Activated T-cell treated with anti-CD3 and anti-CD28 coated beads, Interleukin-2, amount 50 U/mL, for 72 hours (primary cell): ENCODE measurements around the gene NMT2. TPM values are rescaled to one million over a fixed set of nuclear protein-coding genes. Genes with fewer than 3 reads are reported as not detected.
"Not testable (repeated sequence)": the region's sequence is repeated elsewhere in the genome, so short reads cannot be mapped to it uniquely, and the experiment has no call there.

ENCODE experiments used
- ATAC-seq, 2 donors: fragments of 150-1000 bp; cut with Tn5 transposase; replicated peaks in 1 of 2; 2 replicates each; pipeline ENCODE4 v1.10.0; 2021; ENCODE audit warnings: moderate library complexity in 2 of 2, mild to moderate bottlenecking in 1 of 2
- DNase-seq, 2 donors: peaks; one replicate each; pipeline ENCODE4 v3.0.0; 2021 to 2022; ENCODE audit warnings: mixed read lengths in 1 of 2
- H3K27ac Mint-ChIP-seq: one replicate; pipeline ENCODE4 v1.8.0; 2022; ENCODE audit warnings: mild to moderate bottlenecking, moderate library complexity, mixed read lengths
- H3K27me3 Mint-ChIP-seq: one replicate; pipeline ENCODE4 v1.8.0; 2022; ENCODE audit warnings: low read depth, mixed read lengths
- H3K36me3 Mint-ChIP-seq, 2 donors: one replicate each; pipeline ENCODE4 v1.8.0; 2022; ENCODE audit warnings: mixed read lengths in 2 of 2, mild to moderate bottlenecking in 1 of 2; ENCODE audit not compliant: insufficient read depth in 2 of 2
- H3K4me1 Mint-ChIP-seq: one replicate; pipeline ENCODE4 v1.8.0; 2022; ENCODE audit warnings: low read depth, mixed read lengths
- H3K4me3 Mint-ChIP-seq, 2 donors: one replicate each; pipeline ENCODE4 v1.8.0; 2022; ENCODE audit warnings: mild to moderate bottlenecking in 2 of 2, mixed read lengths in 2 of 2, moderate library complexity in 2 of 2
- H3K9me3 Mint-ChIP-seq, 2 donors: one replicate each; pipeline ENCODE4 v1.8.0; 2022; ENCODE audit warnings: mixed read lengths in 2 of 2
- total RNA-seq, 2 donors: library from RNA; stranded (reverse); gene quantifications; one replicate each; pipeline ENCODE4 v1.2.3, GENCODE V29; 2022

The NMT2 gene
- total RNA-seq: 10 to 100 TPM; 24.4 to 35.2 TPM

GRCh38 chr10:15168291-15168785 lies at the start of gene NMT2:
Gene NMT2, minus strand, starts transcription at chr10:15168693. Its CDS starts 81 bp downstream, at chr10:15168612.
- peaks cover 69% of the 10 kb centered on the region for H3K4me1 Mint-ChIP-seq
- peak; percentile 80 to 81 for ATAC-seq
- H3K9me3 Mint-ChIP-seq: no peaks in the 10 kb centered on the region
- peak within 1 kb of the TSS; percentile 95 for H3K27ac Mint-ChIP-seq
- H3K27me3 Mint-ChIP-seq: no peaks in the 10 kb centered on the region
- peak within 1 kb of the TSS; percentile 97 to 100 for H3K4me3 Mint-ChIP-seq
- H3K36me3 Mint-ChIP-seq: peaks cover 4 to 5% of the 10 kb centered on the region in 2 donors
- DNase-seq: peak in 1 of 2 donors; percentile 88

- ATAC-seq (no peak), DNase-seq (no peak)
- peaks cover 4% of the 10 kb centered on the region for H3K4me1 Mint-ChIP-seq
- H3K27ac Mint-ChIP-seq: no peak overlapping the region
- H3K9me3 Mint-ChIP-seq: no peaks in the 10 kb centered on the region
- peaks cover 0 to 2% of the 10 kb centered on the region in 2 donors for H3K36me3 Mint-ChIP-seq
- H3K4me3 Mint-ChIP-seq: no peak overlapping the region
- no peaks in the 10 kb centered on the region for H3K27me3 Mint-ChIP-seq
Observed at GRCh38 chr10:15216700-15217099, 48.2 kb upstream of the NMT2 start.

GRCh38 chr10:15214237-15214636 lies 45.7 kb upstream of the NMT2 start:
- Mint-ChIP-seq H3K27ac (no peak overlapping the region), H3K4me1 (peaks cover 29% of the 10 kb centered on the region), H3K27me3 (no peaks in the 10 kb centered on the region), H3K36me3 (peaks cover 0 to 2% of the 10 kb centered on the region in 2 donors), H3K4me3 (no peak overlapping the region), H3K9me3 (no peaks in the 10 kb centered on the region)
- DNase-seq: no peak
- ATAC-seq: no peak

- H3K4me3 Mint-ChIP-seq: no peak overlapping the region
- no peak overlapping the region for H3K27ac Mint-ChIP-seq
- peaks cover 36% of the 10 kb centered on the region for H3K4me1 Mint-ChIP-seq
- DNase-seq: no peak
- ATAC-seq: no peak
- peaks cover 0 to 2% of the 10 kb centered on the region in 2 donors for H3K36me3 Mint-ChIP-seq
- H3K27me3 Mint-ChIP-seq: no peaks in the 10 kb centered on the region
- H3K9me3 Mint-ChIP-seq: no peaks in the 10 kb centered on the region
Observed at GRCh38 chr10:15213461-15213861, 45.0 kb upstream of the NMT2 start.

- peaks cover 54% of the 10 kb centered on the region for H3K4me1 Mint-ChIP-seq
- H3K27me3 Mint-ChIP-seq: no peaks in the 10 kb centered on the region
- no peak overlapping the region for H3K4me3 Mint-ChIP-seq
Observed at GRCh38 chr10:15211464-15211979, 43.0 kb upstream of the NMT2 start.

GRCh38 chr10:15210521-15210920 lies 42.0 kb upstream of the NMT2 start:
- no peak for DNase-seq
- ATAC-seq: no peak
- Mint-ChIP-seq H3K27ac (no peak overlapping the region), H3K9me3 (peaks cover 0 to 1% of the 10 kb centered on the region in 2 donors), H3K27me3 (no peaks in the 10 kb centered on the region), H3K36me3 (peaks cover 0 to 2% of the 10 kb centered on the region in 2 donors), H3K4me1 (peaks cover 56% of the 10 kb centered on the region), H3K4me3 (no peak overlapping the region)

More at GRCh38 chr10:15211464-15211979, 43.0 kb upstream of the NMT2 start:
- H3K9me3 Mint-ChIP-seq: no peaks in the 10 kb centered on the region
- ATAC-seq: no peak
- H3K27ac Mint-ChIP-seq: no peak overlapping the region
- H3K36me3 Mint-ChIP-seq: peaks cover 0 to 2% of the 10 kb centered on the region in 2 donors
- DNase-seq: no peak

- Mint-ChIP-seq H3K4me1 (peaks cover 56% of the 10 kb centered on the region), H3K9me3 (peaks cover 0 to 1% of the 10 kb centered on the region in 2 donors), H3K27ac (no peak overlapping the region), H3K4me3 (peak overlapping the region; percentile 6 to 24), H3K36me3 (peaks cover 0 to 2% of the 10 kb centered on the region in 2 donors), H3K27me3 (no peaks in the 10 kb centered on the region)
- peak; percentile 71 to 78 for ATAC-seq
- DNase-seq: peak; percentile 84 to 85
Observed at GRCh38 chr10:15209827-15210509, 41.5 kb upstream of the NMT2 start.

- Mint-ChIP-seq H3K27ac (peak overlapping the region; percentile 58), H3K9me3 (peaks cover 0 to 1% of the 10 kb centered on the region in 2 donors), H3K4me1 (peaks cover 60% of the 10 kb centered on the region), H3K36me3 (peaks cover 0 to 2% of the 10 kb centered on the region in 2 donors), H3K27me3 (no peaks in the 10 kb centered on the region), H3K4me3 (peak overlapping the region; percentile 75 to 91)
- DNase-seq: no peak
- ATAC-seq: peak in 1 of 2 donors; percentile 3
Observed at GRCh38 chr10:15208221-15208620, 39.7 kb upstream of the NMT2 start.

- H3K4me1 Mint-ChIP-seq: peaks cover 64% of the 10 kb centered on the region
- H3K9me3 Mint-ChIP-seq, ATAC-seq, H3K4me3 Mint-ChIP-seq, H3K27ac Mint-ChIP-seq, H3K27me3 Mint-ChIP-seq, DNase-seq, H3K36me3 Mint-ChIP-seq: not testable (repeated sequence)
Observed at GRCh38 chr10:15207410-15207809, 38.9 kb upstream of the NMT2 start.

GRCh38 chr10:15202639-15203038 lies 34.1 kb upstream of the NMT2 start:
- H3K9me3 Mint-ChIP-seq: peaks cover 0 to 1% of the 10 kb centered on the region in 2 donors
- ATAC-seq: no peak
- H3K27ac Mint-ChIP-seq: no peak overlapping the region
- no peaks in the 10 kb centered on the region for H3K27me3 Mint-ChIP-seq
- no peaks in the 10 kb centered on the region for H3K36me3 Mint-ChIP-seq
- no peak overlapping the region for H3K4me3 Mint-ChIP-seq
- DNase-seq: no peak
- peaks cover 44% of the 10 kb centered on the region for H3K4me1 Mint-ChIP-seq

- not testable (repeated sequence) for H3K4me3 Mint-ChIP-seq, H3K27ac Mint-ChIP-seq, ATAC-seq, H3K27me3 Mint-ChIP-seq, H3K36me3 Mint-ChIP-seq, DNase-seq, H3K9me3 Mint-ChIP-seq
- H3K4me1 Mint-ChIP-seq: peaks cover 44% of the 10 kb centered on the region
Observed at GRCh38 chr10:15202301-15202621, 33.8 kb upstream of the NMT2 start.

GRCh38 chr10:15201589-15202300 lies 33.3 kb upstream of the NMT2 start:
- peaks cover 0 to 1% of the 10 kb centered on the region in 2 donors for H3K9me3 Mint-ChIP-seq
- H3K4me3 Mint-ChIP-seq: no peak overlapping the region
- H3K36me3 Mint-ChIP-seq: no peaks in the 10 kb centered on the region
- H3K27me3 Mint-ChIP-seq: no peaks in the 10 kb centered on the region
- peaks cover 45% of the 10 kb centered on the region for H3K4me1 Mint-ChIP-seq
- no peak overlapping the region for H3K27ac Mint-ChIP-seq
- no peak for ATAC-seq
- no peak for DNase-seq

GRCh38 chr10:15200626-15201025 lies 32.1 kb upstream of the NMT2 start:
- H3K27me3 Mint-ChIP-seq: no peaks in the 10 kb centered on the region
- H3K9me3 Mint-ChIP-seq: peaks cover 0 to 1% of the 10 kb centered on the region in 2 donors
- ATAC-seq: no peak
- no peaks in the 10 kb centered on the region for H3K36me3 Mint-ChIP-seq
- no peak overlapping the region for H3K27ac Mint-ChIP-seq
- no peak overlapping the region for H3K4me3 Mint-ChIP-seq
- H3K4me1 Mint-ChIP-seq: peaks cover 49% of the 10 kb centered on the region
- no peak for DNase-seq
